IMR-90 (cell line): Measurements from ENCODE around the gene KIAA1143. TPM values are rescaled to one million over a fixed set of nuclear protein-coding genes. Genes with fewer than 3 reads are reported as not detected.

Experiments used
- ATAC-seq: fragments of 200-7000 bp; cut with Tn5 transposase; 2 replicates; pipeline ENCODE4 v1.9.1; 2020; ENCODE audit warnings: low read depth, mild to moderate bottlenecking, moderate library complexity
- BruUV-seq: library from RNA; stranded (reverse); fragments of 400-500 nt; replicated peaks from 2 replicates; lab custom pipeline; 2021; lab: Mats Ljungman, UMichigan
- CTCF ChIA-PET: fragments of 300-600 bp; formaldehyde crosslinking; extraction: SDS; loops from one replicate; lab custom pipeline; 2021; ENCODE audit warnings: antibody characterized with exemption; lab: Yijun Ruan, JAX
- POLR2A ChIA-PET: fragments of 300-600 bp; sonication (Branson Sonifier 250); formaldehyde crosslinking; loops from one replicate; lab custom pipeline; 2022; ENCODE audit warnings: antibody characterized with exemption; ENCODE audit not compliant: unreplicated experiment; lab: Charles Lee
- DNase-seq: peaks from one replicate; pipeline ENCODE4 v3.0.0; 2013
- H2AFZ ChIP-seq: replicated peaks from 2 replicates; pipeline ENCODE3; 2013; ENCODE audit warnings: low read length, mild to moderate bottlenecking; ENCODE audit not compliant: poor library complexity
- H2AK5ac ChIP-seq: 2 replicates; pipeline ENCODE4 v1.6.1; 2013; ENCODE audit warnings: low read depth, low read length, inconsistent platforms
- H2AK9ac ChIP-seq: replicated peaks from 2 replicates; pipeline ENCODE3; 2013; ENCODE audit warnings: mild to moderate bottlenecking, low read depth, low read length, moderate library complexity; ENCODE audit not compliant: poor library complexity
- H2BK120ac ChIP-seq: 2 replicates; pipeline ENCODE4 v1.6.1; 2013; ENCODE audit warnings: low read depth, low read length, inconsistent platforms
- H2BK15ac ChIP-seq: 3 replicates; pipeline ENCODE4 v1.6.1; 2013; ENCODE audit warnings: low read depth, low read length, inconsistent platforms
- H2BK20ac ChIP-seq: 2 replicates; pipeline ENCODE4 v1.6.1; 2013; ENCODE audit warnings: low read depth, mild to moderate bottlenecking, inconsistent platforms, low read length, moderate library complexity
- H2BK5ac ChIP-seq: 2 replicates; pipeline ENCODE4 v1.6.1; 2013; ENCODE audit warnings: mild to moderate bottlenecking, low read depth, low read length, inconsistent platforms; ENCODE audit not compliant: poor library complexity, severe bottlenecking
- H3K14ac ChIP-seq: replicated peaks from 2 replicates; pipeline ENCODE4 v1.6.1; 2013; ENCODE audit warnings: low read depth, low read length, inconsistent platforms
- H3K18ac ChIP-seq: 2 replicates; pipeline ENCODE4 v1.6.1; 2013; ENCODE audit warnings: low read depth, low read length, control low read depth
- H3K23ac ChIP-seq: 2 replicates; pipeline ENCODE4 v1.6.1; 2013; ENCODE audit warnings: low read depth, low read length, inconsistent platforms
- H3K27ac ChIP-seq: 2 replicates; pipeline ENCODE4 v1.5.1; 2013; ENCODE audit warnings: mild to moderate bottlenecking, control low read depth, low read length; ENCODE audit not compliant: insufficient read depth
- H3K27me3 ChIP-seq: 2 replicates; pipeline ENCODE4 v1.6.1; 2013; ENCODE audit warnings: low read length; ENCODE audit not compliant: control insufficient read depth, insufficient read depth
- H3K36me3 ChIP-seq: 2 replicates; pipeline ENCODE4 v1.6.1; 2013; ENCODE audit warnings: low read length, mixed read lengths; ENCODE audit not compliant: control insufficient read depth, insufficient read depth
- H3K4ac ChIP-seq: 2 replicates; pipeline ENCODE4 v1.6.1; 2013; ENCODE audit warnings: low read depth, low read length, inconsistent platforms
- H3K4me1 ChIP-seq: 2 replicates; pipeline ENCODE4 v1.6.1; 2013; ENCODE audit warnings: low read length, mixed read lengths; ENCODE audit not compliant: control insufficient read depth, insufficient read depth
- H3K4me2 ChIP-seq: 2 replicates; pipeline ENCODE4 v1.6.1; 2013; ENCODE audit warnings: low read depth, mild to moderate bottlenecking, control low read depth, low read length, moderate library complexity
- H3K4me3 ChIP-seq: 2 replicates; pipeline ENCODE4 v1.5.1; 2013; ENCODE audit warnings: low read depth, mild to moderate bottlenecking, control low read depth, low read length, moderate library complexity; ENCODE audit not compliant: insufficient read depth
- H3K56ac ChIP-seq: 2 replicates; pipeline ENCODE4 v1.6.1; 2013; ENCODE audit warnings: low read length, inconsistent platforms; ENCODE audit not compliant: insufficient read depth; ENCODE audit errors: extremely low read depth
- H3K79me1 ChIP-seq, 2 experiments: 2 replicates each; pipeline ENCODE4 v1.6.1; 2013; ENCODE audit warnings: low read length in 2 of 2, inconsistent platforms in 1 of 2, low read depth in 1 of 2
- H3K9ac ChIP-seq: 2 replicates; pipeline ENCODE4 v1.6.1; 2013; ENCODE audit warnings: low read depth, low read length, control low read depth
- H3K9me1 ChIP-seq: 2 replicates; pipeline ENCODE4 v1.6.1; 2013; ENCODE audit warnings: low read length, inconsistent platforms; ENCODE audit not compliant: insufficient read depth
- H3K9me3 ChIP-seq: 2 replicates; pipeline ENCODE4 v1.6.1; 2013; ENCODE audit warnings: low read length; ENCODE audit not compliant: control insufficient read depth, insufficient read depth
- H4K20me1 ChIP-seq: 2 replicates; pipeline ENCODE4 v1.6.1; 2013; ENCODE audit warnings: low read length, inconsistent platforms; ENCODE audit not compliant: insufficient read depth
- H4K5ac ChIP-seq: 2 replicates; pipeline ENCODE4 v1.6.1; 2013; ENCODE audit warnings: mild to moderate bottlenecking, low read depth, low read length, control low read depth
- H4K8ac ChIP-seq, 2 experiments: 2 replicates each; pipeline ENCODE4 v1.6.1; 2013; ENCODE audit warnings: low read depth in 2 of 2, low read length in 2 of 2, control low read depth in 1 of 2, inconsistent platforms in 1 of 2
- H4K91ac ChIP-seq: 2 replicates; pipeline ENCODE4 v1.6.1; 2013; ENCODE audit warnings: low read depth, low read length, inconsistent platforms; ENCODE audit not compliant: insufficient read depth
- CEBPB ChIP-seq: IDR thresholded peaks from 2 replicates; pipeline ENCODE4 v1.6.1; 2012; ENCODE audit warnings: low read depth, low read length, improper control_type of control experiment
- MAZ ChIP-seq: IDR thresholded peaks from 2 replicates; pipeline ENCODE4 v1.6.1; 2012; ENCODE audit warnings: low read depth, mild to moderate bottlenecking, low read length, improper control_type of control experiment, moderate library complexity, borderline replicate concordance
- MXI1 ChIP-seq: IDR thresholded peaks from 2 replicates; pipeline ENCODE4 v1.6.1; 2012; ENCODE audit warnings: low read depth, mild to moderate bottlenecking, low read length, moderate library complexity, borderline replicate concordance
- RAD21 ChIP-seq: IDR thresholded peaks from 2 replicates; pipeline ENCODE4 v1.6.1; 2012; ENCODE audit warnings: low read length, improper control_type of control experiment
- SMC3 ChIP-seq: fragments of 150-350 bp; IDR thresholded peaks from 2 replicates; pipeline ENCODE4 v1.6.1; 2016; ENCODE audit warnings: low read depth, mild to moderate bottlenecking, antibody characterized with exemption, low read length, moderate library complexity
- WGBS, 2 experiments: methylation state at CpG; one replicate each; pipeline versions ENCODE4 v1.1.5 to v1.1.7; 2013; ENCODE audit warnings: missing lambda C conversion rate in 2 of 2; ENCODE audit not compliant: insufficient read length in 1 of 2; ENCODE audit errors: extremely low coverage in 2 of 2; 5-methylcytosine and 5-hydroxymethylcytosine counted together
- dilution Hi-C: fragments of 300-500 bp; cut with HindIII; formaldehyde crosslinking; loops from one replicate; pipeline ENCODE4 v1.14.3; 2018; ENCODE audit warnings: low sequenced_read_pairs; ENCODE audit not compliant: unreplicated experiment
- in situ Hi-C: fragments of 300-500 bp; cut with MboI; formaldehyde crosslinking; loops from 3 replicates; pipeline ENCODE4 v1.14.3; 2019; ENCODE audit warnings: low sequenced_read_pairs, inconsistent platforms, mixed read lengths
- intact Hi-C: fragments of 100-400 bp; cut with micrococcal nuclease; formaldehyde crosslinking; loops from 2 replicates; pipeline ENCODE4 v1.10.0; 2022
- polyA plus RNA-seq, 3 experiments: library from polyadenylated mRNA; depleted of rRNA; stranded (reverse); fragments of >200 nt; gene quantifications; 2 replicates each; pipeline ENCODE4 v1.2.3, GENCODE V29; 2012; ENCODE audit warnings: low replicate concordance in 1 of 3
- total RNA-seq: library from RNA; depleted of rRNA; stranded (reverse); fragments of >200 nt; gene quantifications from 2 replicates; pipeline ENCODE4 v1.2.3, GENCODE V29; 2012
- TF ChIP-seq, protein P1 (sequence below): fragments of 150-350 bp; IDR thresholded peaks from 2 replicates; pipeline ENCODE4 v1.6.1; 2016; ENCODE audit warnings: low read depth, mild to moderate bottlenecking, low read length, moderate library complexity, borderline replicate concordance

The KIAA1143 gene
- total and polyA plus RNA-seq, 2 of the 4 experiments (the other 2 are of a cell fraction) = 6.2 to 16.8 TPM

DNA sequence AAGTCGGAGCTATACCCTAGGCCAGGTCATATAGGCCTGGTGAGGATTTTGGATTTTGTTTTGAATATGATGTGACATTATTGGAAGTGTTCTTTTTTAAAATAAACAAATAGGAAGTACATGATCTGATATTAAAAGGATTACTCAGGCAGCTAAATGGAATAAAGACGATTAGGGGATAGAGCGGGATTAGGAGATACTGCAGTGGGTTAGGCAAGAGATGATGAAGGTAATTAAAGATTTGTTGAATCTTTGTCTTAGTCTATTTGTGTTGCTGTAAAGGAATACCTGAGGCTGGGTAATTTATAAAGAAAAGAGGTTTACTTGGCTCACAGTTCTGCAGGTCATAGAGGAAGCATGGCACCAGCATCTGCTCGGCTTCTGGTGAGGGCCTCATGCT is 21.5 kb upstream of the KIAA1143 start:
- in situ Hi-C loops = no loop called here
- Histone ChIP-seq H3K9me3 (no peaks in the 10 kb centered on the region), H3K27ac (no peak overlapping the region), H2BK5ac (no peak overlapping the region), H3K9ac (no peak overlapping the region), H3K4me1 (no peaks in the 10 kb centered on the region), H4K20me1 (no peaks in the 10 kb centered on the region), H3K18ac (no peak overlapping the region), H3K27me3 (no peaks in the 10 kb centered on the region), H3K4ac (no peak overlapping the region), H3K4me3 (no peak overlapping the region), H3K14ac (no peak overlapping the region), H3K56ac (no peak overlapping the region), H3K23ac (no peak overlapping the region), H4K5ac (no peak overlapping the region), H2BK20ac (no peak overlapping the region), H3K9me1 (no peaks in the 10 kb centered on the region), H4K8ac (no peak overlapping the region), H2BK120ac (no peak overlapping the region), H2AFZ (no peak overlapping the region), H3K4me2 (no peak overlapping the region), H2AK9ac (no peak overlapping the region), H3K36me3 (peaks cover 2% of the 10 kb centered on the region), H2BK15ac (no peak overlapping the region), H2AK5ac (no peak overlapping the region), H4K91ac (no peak overlapping the region), H3K79me1 (peaks cover 0 to 3% of the 10 kb centered on the region in 2 experiments; a peak in 1 of 4 replicates)
- no peak for ATAC-seq
- BruUV-seq = no TSS peak
- dilution Hi-C loops = no loop called here
- CTCF ChIA-PET = no interaction called here
- DNase-seq = no peak
- POLR2A ChIA-PET = no interaction called here
- TF ChIP-seq MAZ = no peak
- TF ChIP-seq MXI1 = no peak
- no peak for TF ChIP-seq RAD21
- TF ChIP-seq, protein P1, sequence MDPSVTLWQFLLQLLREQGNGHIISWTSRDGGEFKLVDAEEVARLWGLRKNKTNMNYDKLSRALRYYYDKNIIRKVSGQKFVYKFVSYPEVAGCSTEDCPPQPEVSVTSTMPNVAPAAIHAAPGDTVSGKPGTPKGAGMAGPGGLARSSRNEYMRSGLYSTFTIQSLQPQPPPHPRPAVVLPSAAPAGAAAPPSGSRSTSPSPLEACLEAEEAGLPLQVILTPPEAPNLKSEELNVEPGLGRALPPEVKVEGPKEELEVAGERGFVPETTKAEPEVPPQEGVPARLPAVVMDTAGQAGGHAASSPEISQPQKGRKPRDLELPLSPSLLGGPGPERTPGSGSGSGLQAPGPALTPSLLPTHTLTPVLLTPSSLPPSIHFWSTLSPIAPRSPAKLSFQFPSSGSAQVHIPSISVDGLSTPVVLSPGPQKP = no peak
- TF ChIP-seq SMC3 = no peak
- no peak for TF ChIP-seq CEBPB
- intact Hi-C loops = no loop called here
- no CpG with 5 or more reads among the region's 4 CpGs for WGBS, 2 experiments
